A204.1 (cell line): ENCODE measurements around the gene TTLL11.

ENCODE experiments used
- FAIRE-seq: peaks from 2 replicates; lab custom pipeline; 2012; peaks lifted over from hg19 to GRCh38; lab: Jason Lieb, UNC

Gene TTLL11

GRCh38 chr9:121830441-121831140, 262.5 kb downstream of the TTLL11 start:
- no peak for FAIRE-seq

DNA sequence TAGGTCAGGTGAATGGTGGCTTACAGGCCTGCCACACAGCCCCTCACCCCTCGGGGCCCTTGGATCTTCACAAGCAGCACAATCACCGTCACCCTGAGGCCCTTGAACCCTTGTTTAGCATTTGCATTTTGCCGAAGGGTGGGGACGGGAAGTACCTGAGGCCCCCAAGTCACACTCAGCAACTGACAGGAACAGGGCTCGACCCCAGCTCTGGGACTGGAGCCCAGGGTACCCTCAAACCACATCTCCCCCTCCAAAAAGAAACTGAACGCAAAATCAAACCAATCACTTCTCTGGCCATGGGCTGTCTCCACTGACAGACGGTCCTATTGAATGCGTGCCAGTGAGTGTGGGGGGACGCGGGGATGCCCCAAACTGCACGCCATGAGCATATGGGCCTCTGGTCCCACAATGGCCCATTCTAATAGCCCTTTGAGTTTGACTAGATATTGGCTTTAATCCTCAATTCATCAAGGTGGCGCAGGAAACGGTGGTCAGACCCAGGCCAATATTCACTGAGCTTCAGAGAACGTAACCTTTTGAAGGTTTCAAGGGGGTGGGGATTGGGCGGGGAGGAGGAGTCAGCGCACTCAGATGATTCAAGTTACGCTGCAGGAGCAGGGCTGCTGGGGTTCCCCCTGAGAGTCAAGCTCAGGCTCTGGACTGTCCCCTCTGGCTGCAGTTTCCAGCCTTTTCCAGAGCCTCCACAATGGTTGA, 265.7 kb downstream of the TTLL11 start:
- FAIRE-seq = no peak

DNA sequence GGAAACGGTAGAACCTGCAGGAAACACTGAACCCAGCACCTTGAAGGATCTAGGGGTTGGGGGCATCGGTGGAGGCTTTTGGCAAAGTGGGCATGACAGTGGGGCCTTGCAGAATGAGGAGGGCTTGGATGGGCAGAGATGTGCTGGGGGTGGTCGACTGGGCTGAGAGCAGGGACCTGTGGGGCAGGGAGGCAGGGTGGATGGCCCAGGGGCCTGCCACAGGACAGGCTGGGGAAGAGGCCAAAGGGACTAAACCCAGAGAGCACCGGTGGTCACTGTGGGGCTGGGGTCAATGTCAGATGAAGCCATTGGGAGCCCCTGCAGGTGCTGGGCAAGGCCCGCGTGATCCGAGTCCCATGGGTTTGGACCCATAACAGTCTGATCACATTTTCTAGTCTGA, 266.4 kb downstream of the TTLL11 start:
- FAIRE-seq = no peak

- no peak for FAIRE-seq
Measured at GRCh38 chr9:121825031-121825691, 267.9 kb downstream of the TTLL11 start.

DNA sequence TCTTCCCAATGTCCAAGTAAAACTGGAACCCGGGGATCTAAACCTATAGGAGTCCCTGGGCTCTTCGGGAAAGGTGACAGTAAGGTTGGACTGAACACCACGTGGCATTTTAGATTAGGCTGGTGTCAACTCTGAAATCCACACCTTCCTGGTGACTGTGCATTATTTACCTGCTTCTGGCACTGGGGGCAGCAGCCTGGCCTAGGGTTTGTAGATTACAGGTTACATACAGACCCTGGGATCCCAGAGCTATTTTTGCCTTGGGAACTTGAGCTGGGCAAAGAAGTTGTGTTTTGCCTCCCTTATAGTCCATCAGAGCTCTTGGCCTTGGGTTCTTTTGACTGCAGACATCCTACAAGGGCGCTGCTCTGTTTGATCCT, 268.5 kb downstream of the TTLL11 start:
- FAIRE-seq = no peak

- no peak for FAIRE-seq
Measured at GRCh38 chr9:121823451-121824169, 269.5 kb downstream of the TTLL11 start.

DNA sequence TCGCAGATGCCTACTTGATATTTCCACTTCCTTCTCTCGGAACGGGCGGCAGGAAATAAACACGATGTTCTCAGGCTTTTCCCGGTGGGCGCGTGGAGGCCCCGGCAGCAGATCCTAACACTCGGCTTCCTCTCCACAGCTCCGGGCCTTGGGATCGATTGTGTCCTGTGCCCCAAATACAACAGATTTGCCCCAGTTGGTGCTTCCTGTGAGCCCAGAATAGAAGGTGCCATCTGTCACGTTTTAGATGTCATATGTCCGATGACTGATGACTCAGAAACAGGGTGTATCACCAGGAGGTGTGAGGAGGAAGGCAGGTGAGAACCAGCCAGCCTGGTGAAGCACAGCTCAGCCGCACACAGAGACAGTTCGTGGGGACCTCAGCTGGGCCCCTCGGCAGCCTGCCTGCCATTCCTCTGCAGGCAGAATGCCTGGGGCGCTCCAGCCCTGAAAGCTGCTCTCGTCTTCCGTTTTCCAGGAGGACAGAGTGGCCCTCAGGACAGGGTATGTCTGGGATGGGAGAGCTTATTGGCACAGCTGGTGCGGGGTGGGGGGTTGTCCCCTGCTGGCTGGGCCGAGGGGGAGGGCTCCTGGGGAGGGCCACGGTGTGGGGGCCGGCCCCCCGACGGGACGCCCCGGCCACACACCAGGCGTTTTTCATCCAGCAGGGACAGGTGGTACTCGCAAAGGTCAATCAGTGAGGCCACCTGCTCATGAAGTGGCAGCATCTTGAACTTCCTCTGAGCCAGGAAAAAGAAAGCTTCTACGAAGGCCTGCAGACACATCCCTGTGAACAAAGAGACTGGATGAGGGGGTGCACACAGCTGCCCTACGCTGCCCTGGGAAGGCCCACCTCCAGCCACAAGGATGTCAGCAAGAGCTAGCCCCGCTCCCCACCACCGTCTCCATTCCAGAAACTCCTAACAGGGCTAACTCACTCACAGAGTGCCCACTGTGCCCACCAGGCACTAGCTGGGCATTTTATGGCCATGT, 270.7 kb downstream of the TTLL11 start:
- no peak for FAIRE-seq

- FAIRE-seq = no peak
Measured at GRCh38 chr9:121821326-121821725, 271.8 kb downstream of the TTLL11 start.

DNA sequence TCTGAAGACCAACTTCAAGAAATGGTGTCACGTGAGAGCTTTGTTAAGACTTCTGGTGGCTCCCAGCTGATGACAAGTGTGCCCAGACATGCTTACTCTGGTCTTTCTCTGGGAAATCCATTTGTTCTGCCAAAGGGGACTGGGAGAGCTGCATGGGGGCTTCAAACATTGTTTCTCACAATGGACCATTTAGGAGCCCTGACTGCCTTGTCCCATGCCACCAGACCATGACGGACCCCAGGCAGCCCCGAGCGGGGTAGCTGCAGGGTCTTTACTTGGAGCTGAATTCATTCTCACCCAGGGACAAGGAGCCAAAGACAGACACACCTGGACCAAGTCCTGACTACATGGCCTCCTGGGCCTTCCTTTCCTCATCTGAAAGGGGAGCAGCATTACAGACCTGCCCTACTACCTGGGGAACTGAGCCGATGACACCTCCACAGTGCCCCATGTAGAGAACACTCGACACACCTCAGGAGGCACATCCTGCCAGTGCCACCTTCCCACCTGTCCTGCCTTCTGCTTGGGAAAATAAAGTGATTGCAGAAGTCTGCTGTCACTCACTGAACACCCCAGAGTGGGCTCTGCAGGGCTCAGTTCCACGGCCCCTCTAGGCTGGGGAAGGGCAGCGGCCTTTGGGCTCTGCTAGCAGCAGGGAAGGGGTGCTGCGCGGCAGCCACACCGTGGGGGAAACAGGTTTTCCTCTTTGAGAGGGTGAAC, 272.7 kb downstream of the TTLL11 start:
- no peak for FAIRE-seq

DNA sequence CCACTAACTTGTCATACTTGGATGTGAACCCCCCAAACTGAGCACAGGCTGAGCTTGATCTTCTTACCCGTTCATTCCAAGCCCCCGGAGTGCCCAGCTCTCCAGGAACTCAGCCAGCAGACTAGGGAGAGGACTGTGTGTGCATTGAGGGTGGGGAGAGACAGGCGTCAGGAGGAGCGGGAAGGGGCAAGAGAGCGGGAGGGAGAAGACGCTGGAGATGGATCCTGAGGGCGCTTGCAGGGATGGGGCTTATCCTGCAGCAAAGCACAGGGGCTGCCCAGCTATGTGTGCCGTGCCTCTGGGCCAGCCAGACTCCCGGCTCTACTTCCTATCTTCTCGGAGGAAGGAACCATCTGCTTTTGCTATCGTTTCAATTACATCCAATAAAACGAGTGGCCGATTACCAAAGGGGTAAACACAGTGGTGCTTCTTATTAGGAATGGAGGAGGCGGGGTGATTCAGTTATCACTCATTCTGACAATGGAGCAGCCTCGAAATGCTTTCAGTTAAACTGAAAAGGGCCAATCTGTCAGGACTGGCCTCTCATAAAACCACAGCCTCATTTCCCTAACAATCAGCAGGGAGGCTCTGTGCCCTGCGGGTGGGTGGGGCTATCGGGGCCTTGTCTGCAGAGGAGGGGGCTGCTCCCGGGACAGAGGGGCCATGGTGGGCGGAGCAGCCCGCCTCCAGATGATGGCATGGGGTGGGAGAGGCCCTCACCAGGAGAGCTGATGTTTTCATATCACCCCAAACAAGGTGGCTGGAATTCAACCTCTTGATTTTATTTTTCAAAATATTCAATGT, 273.5 kb downstream of the TTLL11 start:
- no peak for FAIRE-seq

DNA sequence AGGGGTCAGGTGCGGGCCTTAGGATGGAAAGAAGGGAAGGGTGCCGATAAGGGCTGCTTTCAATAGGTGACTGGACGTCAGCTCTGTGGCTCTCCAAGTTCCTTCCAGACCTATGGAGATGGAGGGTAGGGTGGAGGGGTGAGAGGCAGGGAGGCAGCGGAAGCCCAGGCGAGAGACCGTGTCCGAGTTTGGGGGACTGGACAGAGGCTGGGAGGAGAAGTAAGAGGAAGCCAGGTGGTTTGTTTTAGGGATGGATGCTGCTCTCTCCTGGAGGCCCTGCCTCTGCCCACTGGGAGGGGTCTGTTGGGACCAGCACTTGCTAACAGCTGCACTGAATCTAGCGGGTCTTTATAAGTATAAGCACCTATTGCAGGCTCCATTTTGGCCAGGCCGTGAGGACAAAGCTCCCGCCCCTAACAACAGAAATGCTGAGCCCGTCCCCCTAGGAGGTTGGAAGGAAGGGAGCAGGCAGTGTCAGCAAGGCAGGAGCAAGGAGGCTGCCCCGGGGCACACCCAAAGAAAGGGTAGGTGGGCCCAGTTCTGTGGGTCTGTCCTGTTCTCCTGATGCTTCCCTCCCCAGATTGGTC, 274.2 kb downstream of the TTLL11 start:
- FAIRE-seq = no peak

DNA sequence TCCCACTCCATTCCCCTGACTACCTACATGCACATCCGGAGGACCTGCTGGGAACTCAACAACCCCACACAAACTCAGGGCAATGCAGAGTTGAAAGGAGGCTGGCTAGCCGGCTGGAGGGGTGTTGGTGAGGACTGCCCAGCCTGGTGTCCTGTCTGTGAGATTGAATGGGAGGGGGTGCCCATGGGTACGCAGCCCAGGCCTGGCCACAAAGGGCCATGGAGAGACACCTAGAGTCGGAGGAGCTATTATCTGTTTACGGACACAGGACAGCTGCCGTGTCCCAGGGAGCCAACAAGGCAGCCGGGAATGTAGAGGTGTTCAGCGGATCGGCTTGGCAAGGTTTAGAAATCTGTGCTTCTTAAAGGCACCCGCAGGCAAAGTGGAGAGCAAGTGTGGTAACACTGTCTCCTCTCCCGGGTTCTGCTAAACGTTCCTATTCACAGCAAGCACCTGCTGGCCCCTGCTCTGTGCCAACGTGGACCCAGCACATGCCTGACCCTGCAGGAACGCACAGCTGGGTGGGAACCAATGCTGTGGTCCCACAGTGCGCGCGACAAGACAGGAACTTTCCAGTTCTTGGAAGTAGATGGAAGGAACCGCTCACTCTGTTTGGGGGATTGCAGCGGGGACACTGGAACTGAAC, 275.0 kb downstream of the TTLL11 start:
- FAIRE-seq = no peak

DNA sequence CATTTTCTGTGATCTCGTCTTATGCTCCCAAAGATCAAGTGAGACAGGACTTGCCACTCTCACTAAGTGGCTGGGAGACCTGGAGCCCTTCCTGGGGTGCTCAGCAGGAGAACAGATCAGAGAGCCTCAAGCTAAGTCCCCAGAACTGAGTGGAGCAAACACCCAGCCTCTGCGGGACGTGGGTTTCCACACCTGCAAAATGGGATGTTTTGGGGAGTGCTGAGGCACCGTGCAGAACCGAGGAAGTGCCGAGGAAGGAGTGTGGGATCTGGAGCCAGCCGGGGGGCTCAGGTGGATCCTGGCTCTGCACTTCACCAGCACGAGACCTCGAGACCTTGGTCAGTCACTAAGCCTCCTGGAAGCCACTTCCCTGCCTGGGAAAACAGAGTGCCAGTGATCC, 275.6 kb downstream of the TTLL11 start:
- FAIRE-seq = no peak

- FAIRE-seq = no peak
Measured at GRCh38 chr9:121816845-121817450, 276.2 kb downstream of the TTLL11 start.

DNA sequence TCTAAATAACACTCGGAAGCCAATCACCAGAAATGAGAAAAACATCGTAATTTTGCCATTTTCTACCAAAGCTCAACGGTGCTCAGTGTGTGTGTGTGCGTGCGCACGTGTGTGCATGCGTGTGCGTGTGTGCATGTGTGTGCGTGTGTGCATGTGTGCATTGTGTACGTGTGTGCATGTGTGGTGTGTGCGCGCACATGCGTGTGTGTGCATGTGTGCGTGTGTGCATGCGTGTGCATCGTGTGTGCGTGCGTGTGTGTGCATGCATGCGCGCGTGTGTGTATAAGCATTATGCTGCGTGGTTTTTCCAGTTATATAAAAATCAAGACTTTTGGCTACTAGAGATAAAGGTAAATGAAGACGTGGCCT, 276.7 kb downstream of the TTLL11 start:
- FAIRE-seq = no peak

DNA sequence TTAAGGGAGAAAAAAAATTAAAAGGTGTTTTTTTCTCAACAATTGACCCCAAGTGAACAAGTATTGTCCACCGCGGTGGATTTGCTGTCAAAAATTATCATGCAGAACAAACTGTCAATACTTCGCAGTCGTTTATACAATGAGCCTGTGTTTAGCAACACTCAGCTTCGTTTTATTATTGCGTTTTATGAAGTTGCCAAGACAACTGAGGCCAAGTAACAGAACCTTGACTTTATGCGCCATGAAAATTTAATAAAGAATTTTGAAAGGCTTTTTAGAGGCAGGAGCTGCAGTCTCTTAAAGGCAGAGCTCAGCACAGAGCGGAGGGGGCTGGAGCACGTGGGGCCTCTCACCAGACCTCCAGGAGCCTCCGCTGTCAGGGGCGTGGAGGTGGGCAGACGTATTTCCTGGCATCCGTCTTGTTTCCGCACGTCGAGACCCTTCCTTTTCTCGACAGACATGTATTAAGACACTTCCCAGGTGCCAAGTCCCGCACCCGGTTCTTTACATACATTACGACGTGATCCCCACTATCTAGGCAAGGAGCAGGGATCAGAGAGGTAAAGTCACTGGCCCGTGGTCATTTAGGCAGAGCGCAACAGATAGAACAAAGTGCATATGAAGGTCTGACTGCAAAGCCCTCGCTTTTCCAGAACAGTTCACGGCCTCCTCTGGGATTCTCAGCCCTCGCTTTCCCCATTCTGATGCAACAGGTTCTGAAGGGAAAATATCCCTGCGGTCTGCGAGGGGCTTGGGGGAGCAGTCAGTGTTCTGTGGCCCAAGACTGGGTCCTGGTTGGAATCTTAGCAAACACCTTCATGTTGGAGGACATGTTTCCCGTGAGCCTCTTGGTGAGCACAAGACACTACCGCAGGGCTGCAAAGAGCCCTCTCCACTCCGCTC, 277.3 kb downstream of the TTLL11 start:
- no peak for FAIRE-seq

DNA sequence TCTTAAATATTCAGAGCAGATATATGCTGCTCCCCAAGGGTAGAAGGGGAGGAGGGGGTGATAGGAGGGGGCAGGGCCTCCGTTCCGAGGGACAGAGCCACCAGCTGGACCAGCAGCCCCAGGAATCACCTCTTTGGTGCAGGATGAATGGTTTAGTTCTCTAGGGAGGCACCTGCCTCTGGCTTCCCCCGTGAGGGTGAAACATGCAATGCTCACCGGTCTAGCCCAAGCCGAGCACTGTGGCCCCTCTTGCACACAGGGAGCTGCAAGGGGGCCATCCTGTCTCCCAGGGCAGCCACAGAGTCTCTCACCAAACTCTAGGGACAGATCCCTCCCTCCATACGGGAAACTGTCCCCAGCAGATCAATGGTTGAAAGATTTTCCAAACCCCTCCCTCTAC, 278.0 kb downstream of the TTLL11 start:
- no peak for FAIRE-seq

DNA sequence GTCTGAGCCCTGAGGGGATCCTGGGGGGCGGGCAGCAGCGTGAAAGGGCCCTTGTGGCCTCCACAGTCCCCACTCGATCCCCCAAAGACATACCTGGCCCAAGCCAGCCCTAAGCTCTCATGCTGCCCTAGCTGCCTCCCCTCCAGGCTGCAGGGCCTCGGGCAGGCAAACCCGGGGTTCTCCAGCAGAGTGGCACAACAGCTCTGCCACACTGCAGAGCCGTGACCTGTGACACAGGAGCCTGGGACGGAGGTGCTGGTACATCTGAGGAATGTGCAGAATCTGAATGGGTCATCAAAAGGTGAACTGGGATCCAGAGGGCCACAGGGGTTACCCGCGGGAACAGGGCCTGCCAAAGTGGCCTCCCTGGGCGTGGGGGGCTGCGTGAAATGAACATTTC, 278.5 kb downstream of the TTLL11 start:
- no peak for FAIRE-seq
